Liver (tissue), 9 donors: Measurements from ENCODE around the gene PITRM1. TPM values are rescaled to one million over a fixed set of nuclear protein-coding genes. Genes with fewer than 3 reads are reported as not detected.
"Not testable (repeated sequence)": the region's sequence is repeated elsewhere in the genome, so short reads cannot be mapped to it uniquely, and the experiment has no call there.

Source experiments
- DNase-seq: peaks from one replicate; pipeline ENCODE4 v3.0.0-alpha.2; 2017; ENCODE audit warnings: low spot score
- H3K27ac ChIP-seq, 2 donors: one replicate each; pipeline ENCODE4 v1.7.0; 2013; ENCODE audit warnings: inconsistent platforms in 2 of 2, low read length in 2 of 2, control low read depth in 1 of 2, low read depth in 1 of 2, mild to moderate bottlenecking in 1 of 2
- H3K27me3 ChIP-seq, 4 donors: one replicate each; pipeline versions ENCODE4 v1.6.1 to v1.7.0; 2013; ENCODE audit warnings: low read length in 3 of 4, inconsistent platforms in 1 of 4, mild to moderate bottlenecking in 1 of 4, moderate library complexity in 1 of 4; ENCODE audit not compliant: control insufficient read depth in 4 of 4, insufficient read depth in 4 of 4
- H3K36me3 ChIP-seq, 4 donors: one replicate each; pipeline versions ENCODE4 v1.6.1 to v1.7.0; 2013; ENCODE audit warnings: low read length in 3 of 4, mild to moderate bottlenecking in 3 of 4, low read depth in 1 of 4, moderate library complexity in 1 of 4; ENCODE audit not compliant: control insufficient read depth in 4 of 4, insufficient read depth in 3 of 4
- H3K4me1 ChIP-seq, 4 donors: one replicate each; pipeline versions ENCODE4 v1.6.1 to v1.7.0; 2013; ENCODE audit warnings: low read length in 3 of 4, mild to moderate bottlenecking in 3 of 4, moderate library complexity in 1 of 4; ENCODE audit not compliant: control insufficient read depth in 4 of 4, insufficient read depth in 4 of 4
- H3K4me3 ChIP-seq, 3 donors: one replicate each; pipeline versions ENCODE4 v1.6.1 to v1.7.0; 2013; ENCODE audit warnings: low read length in 3 of 3, control low read depth in 1 of 3, low read depth in 1 of 3, mild to moderate bottlenecking in 1 of 3
- H3K9ac ChIP-seq, 2 donors: one replicate each; pipeline ENCODE4 v1.7.0; 2013; ENCODE audit warnings: low read length in 2 of 2, mild to moderate bottlenecking in 2 of 2, moderate library complexity in 2 of 2, control low read depth in 1 of 2, low read depth in 1 of 2
- H3K9me3 ChIP-seq, 4 donors: one replicate each; pipeline versions ENCODE4 v1.6.1 to v1.7.0; 2013; ENCODE audit warnings: low read length in 3 of 4; ENCODE audit not compliant: control insufficient read depth in 4 of 4
- FOXA1 ChIP-seq: IDR thresholded peaks from 2 replicates; pipeline ENCODE4 v1.6.1; 2016; ENCODE audit warnings: antibody characterized with exemption
- FOXA2 ChIP-seq: IDR thresholded peaks from 2 replicates; pipeline ENCODE4 v1.6.1; 2016; ENCODE audit warnings: antibody characterized with exemption
- GABPA ChIP-seq, 2 donors: IDR thresholded peaks in 1 of 2; conservative IDR thresholded peaks in 1 of 2; 2 replicates each; pipeline ENCODE4 v1.6.1; 2016; ENCODE audit warnings: antibody characterized with exemption in 2 of 2, mild to moderate bottlenecking in 1 of 2, moderate library complexity in 1 of 2
- HNF4A ChIP-seq, 2 donors: conservative IDR thresholded peaks; 2 replicates each; pipeline ENCODE4 v1.6.1; 2016; ENCODE audit warnings: antibody characterized with exemption in 2 of 2, mild to moderate bottlenecking in 2 of 2
- HNF4G ChIP-seq: IDR thresholded peaks from 2 replicates; pipeline ENCODE4 v1.6.1; 2016; ENCODE audit warnings: antibody characterized with exemption
- JUND ChIP-seq, 2 donors: IDR thresholded peaks; 2 replicates each; pipeline ENCODE4 v1.6.1; 2016; ENCODE audit warnings: antibody characterized with exemption in 2 of 2
- RAD21 ChIP-seq, 2 donors: IDR thresholded peaks; 2 replicates each; pipeline ENCODE4 v1.6.1; 2016; ENCODE audit warnings: antibody characterized with exemption in 2 of 2, mild to moderate bottlenecking in 2 of 2
- RXRA ChIP-seq, 2 donors: IDR thresholded peaks; 2 replicates each; pipeline ENCODE4 v1.6.1; 2017 to 2018; ENCODE audit warnings: antibody characterized with exemption in 2 of 2, mild to moderate bottlenecking in 1 of 2
- SP1 ChIP-seq: IDR thresholded peaks from 2 replicates; pipeline ENCODE4 v1.6.1; 2018; ENCODE audit warnings: antibody characterized with exemption, mild to moderate bottlenecking
- TAF1 ChIP-seq: conservative IDR thresholded peaks from 2 replicates; pipeline ENCODE4 v1.6.1; 2016; ENCODE audit warnings: antibody characterized with exemption, mild to moderate bottlenecking
- YY1 ChIP-seq: IDR thresholded peaks from 2 replicates; pipeline ENCODE4 v1.6.1; 2016; ENCODE audit warnings: antibody characterized with exemption, mild to moderate bottlenecking
- WGBS: extraction: QIAGEN DNeasy Blood & Tissue Kit; methylation state at CpG from one replicate; pipeline ENCODE4 v1.1.7; 2013; 5-methylcytosine and 5-hydroxymethylcytosine counted together
- polyA plus RNA-seq, 2 donors: library from polyadenylated mRNA; stranded (reverse) in 1 of 2; unstranded in 1 of 2; fragments of 200-250 nt in 1 of 2; fragments of >200 nt in 1 of 2; fragmentation: Nextera tagmentation in 1 of 2; extraction: Ambion mirVana in 1 of 2; gene quantifications; one replicate each; pipeline versions ENCODE4 v1.2.1 to v1.2.3, GENCODE V29; 2013 to 2015
- total RNA-seq, 2 donors: library from RNA; depleted of rRNA; stranded (reverse); fragments of >200 nt; gene quantifications; one replicate each; pipeline ENCODE4 v1.2.3, GENCODE V29; 2014
- TF ChIP-seq, protein P1 (sequence below): IDR thresholded peaks from 2 replicates; pipeline ENCODE4 v1.6.1; 2016; ENCODE audit warnings: antibody characterized with exemption
- TF ChIP-seq, protein P2 (sequence below): IDR thresholded peaks from 2 replicates; pipeline ENCODE4 v1.6.1; 2016; ENCODE audit warnings: antibody characterized with exemption
- TF ChIP-seq, protein P3 (sequence below): IDR thresholded peaks from 2 replicates; pipeline ENCODE4 v1.6.1; 2016; ENCODE audit warnings: antibody characterized with exemption
- TF ChIP-seq, protein P4 (sequence below): fragments of 150-350 bp; IDR thresholded peaks from 2 replicates; pipeline ENCODE4 v1.5.1; 2017; ENCODE audit warnings: improper control_type of control experiment, low read depth, low read length; ENCODE audit not compliant: missing input control
- donor health status: healthy.
- donor health status: healthy.
- donor health status: healthy.
- donor health status: healthy.
- donor health status: healthy.

The PITRM1 gene
- total and polyA plus RNA-seq, 4 donors: 21.1 to 43.1 (median 27.7) TPM

DNA sequence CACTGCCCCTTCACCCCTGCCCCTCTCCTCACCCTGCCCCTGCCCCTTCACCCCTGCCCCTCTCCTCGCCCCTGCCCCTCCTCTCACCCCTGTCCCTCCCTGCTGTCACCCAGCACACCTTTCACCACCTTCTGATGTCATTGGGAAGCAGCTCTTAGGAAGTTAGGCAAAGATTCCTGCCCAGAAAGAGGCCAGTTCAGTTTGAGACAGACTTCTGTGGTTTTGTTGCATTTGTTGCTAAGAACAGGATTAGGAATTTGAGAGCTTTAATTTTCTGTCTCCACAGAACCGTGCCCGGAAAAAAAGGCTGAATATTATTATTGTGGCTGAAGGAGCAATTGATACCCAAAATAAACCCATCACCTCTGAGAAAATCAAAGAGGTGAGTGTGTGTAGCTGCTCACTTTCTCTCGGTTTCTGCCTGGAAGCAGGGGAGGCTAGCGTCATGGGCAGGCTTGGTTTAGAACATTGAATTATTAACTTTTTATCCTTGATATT is 65.6 kb downstream of the PITRM1 start:
- 79% methylated on average over 5 of the region's 5 CpGs for WGBS
- Histone ChIP-seq H3K4me3 (no peak overlapping the region), H3K36me3 (peaks cover 0 to 2% (median 0%) of the 10 kb centered on the region in 4 donors), H3K4me1 (peaks cover 0 to 19% (median 18%) of the 10 kb centered on the region in 4 donors), H3K27me3 (no peaks in the 10 kb centered on the region), H3K9ac (no peak overlapping the region), H3K9me3 (no peaks in the 10 kb centered on the region), H3K27ac (peak overlapping the region in 1 of 2 donors; percentile 10)
- no peak for DNase-seq
- TF ChIP-seq SP1 (no peak), HNF4G (no peak), FOXA1 (no peak), RAD21 (IDR thresholded peaks at IDR 0.05) (no peak), RXRA (IDR thresholded peaks at IDR 0.05) (no peak), HNF4A (conservative IDR thresholded peaks at IDR 0.05) (no peak), TAF1 (no peak)
- TF ChIP-seq, protein P1, sequence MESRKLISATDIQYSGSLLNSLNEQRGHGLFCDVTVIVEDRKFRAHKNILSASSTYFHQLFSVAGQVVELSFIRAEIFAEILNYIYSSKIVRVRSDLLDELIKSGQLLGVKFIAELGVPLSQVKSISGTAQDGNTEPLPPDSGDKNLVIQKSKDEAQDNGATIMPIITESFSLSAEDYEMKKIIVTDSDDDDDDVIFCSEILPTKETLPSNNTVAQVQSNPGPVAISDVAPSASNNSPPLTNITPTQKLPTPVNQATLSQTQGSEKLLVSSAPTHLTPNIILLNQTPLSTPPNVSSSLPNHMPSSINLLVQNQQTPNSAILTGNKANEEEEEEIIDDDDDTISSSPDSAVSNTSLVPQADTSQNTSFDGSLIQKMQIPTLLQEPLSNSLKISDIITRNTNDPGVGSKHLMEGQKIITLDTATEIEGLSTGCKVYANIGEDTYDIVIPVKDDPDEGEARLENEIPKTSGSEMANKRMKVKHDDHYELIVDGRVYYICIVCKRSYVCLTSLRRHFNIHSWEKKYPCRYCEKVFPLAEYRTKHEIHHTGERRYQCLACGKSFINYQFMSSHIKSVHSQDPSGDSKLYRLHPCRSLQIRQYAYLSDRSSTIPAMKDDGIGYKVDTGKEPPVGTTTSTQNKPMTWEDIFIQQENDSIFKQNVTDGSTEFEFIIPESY: no peak
- TF ChIP-seq, protein P2, sequence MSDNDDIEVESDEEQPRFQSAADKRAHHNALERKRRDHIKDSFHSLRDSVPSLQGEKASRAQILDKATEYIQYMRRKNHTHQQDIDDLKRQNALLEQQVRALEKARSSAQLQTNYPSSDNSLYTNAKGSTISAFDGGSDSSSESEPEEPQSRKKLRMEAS: no peak

DNA sequence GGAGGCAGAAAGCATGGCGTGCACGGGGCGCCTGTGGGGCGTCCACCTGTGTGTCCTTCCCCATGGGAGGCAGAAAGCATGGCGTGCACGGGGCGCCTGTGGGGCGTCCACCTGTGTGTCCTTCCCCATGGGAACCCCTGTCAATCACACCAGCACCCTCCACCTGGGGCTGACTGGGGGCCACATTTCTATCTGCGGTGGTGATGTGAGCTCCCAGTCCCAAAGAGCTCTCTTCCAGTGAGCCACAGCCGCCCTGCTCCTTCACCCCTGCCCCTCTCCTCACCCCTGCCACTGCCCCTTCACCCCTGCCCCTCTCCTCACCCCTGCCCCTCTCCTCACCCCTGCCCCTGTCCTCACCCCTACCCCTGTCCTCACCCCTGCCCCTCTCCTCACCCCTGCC is 66.3 kb downstream of the PITRM1 start:
- H3K4me3 ChIP-seq, DNase-seq, H3K9me3 ChIP-seq, H3K27me3 ChIP-seq, H3K27ac ChIP-seq, H3K9ac ChIP-seq, H3K36me3 ChIP-seq: not testable (repeated sequence)
- 93% methylated on average over 6 of the region's 10 CpGs for WGBS
- peaks cover 0 to 15% (median 14%) of the 10 kb centered on the region in 4 donors for H3K4me1 ChIP-seq

DNA sequence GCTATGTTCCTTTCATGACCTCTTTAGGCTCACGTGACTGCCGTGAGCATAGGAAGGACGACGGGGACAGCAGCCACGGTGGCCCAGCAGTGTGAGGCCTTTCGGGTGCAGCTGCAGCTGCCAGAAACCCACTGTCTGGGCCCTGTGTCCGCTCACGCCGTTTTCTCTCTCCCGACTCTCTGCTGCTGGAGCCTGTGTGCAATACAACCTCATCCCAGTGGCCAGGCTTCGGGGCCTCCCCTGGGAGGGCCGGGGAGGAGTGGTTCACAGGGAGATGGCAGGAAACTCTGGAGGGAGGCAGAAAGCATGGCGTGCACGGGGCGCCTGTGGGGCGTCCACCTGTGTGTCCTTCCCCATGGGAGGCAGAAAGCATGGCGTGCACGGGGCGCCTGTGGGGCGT is 66.7 kb downstream of the PITRM1 start:
- peaks cover 0 to 15% (median 11%) of the 10 kb centered on the region in 4 donors for H3K4me1 ChIP-seq
- H3K27me3 ChIP-seq: no peaks in the 10 kb centered on the region
- no peak overlapping the region for H3K4me3 ChIP-seq
- H3K36me3 ChIP-seq: peaks cover 0 to 2% (median 0%) of the 10 kb centered on the region in 4 donors
- no peak overlapping the region for H3K27ac ChIP-seq
- 91% methylated on average over 16 of the region's 20 CpGs for WGBS
- H3K9ac ChIP-seq: no peak overlapping the region
- no peaks in the 10 kb centered on the region for H3K9me3 ChIP-seq
- no peak for DNase-seq
- TF ChIP-seq, protein P3, sequence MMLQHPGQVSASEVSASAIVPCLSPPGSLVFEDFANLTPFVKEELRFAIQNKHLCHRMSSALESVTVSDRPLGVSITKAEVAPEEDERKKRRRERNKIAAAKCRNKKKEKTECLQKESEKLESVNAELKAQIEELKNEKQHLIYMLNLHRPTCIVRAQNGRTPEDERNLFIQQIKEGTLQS: no peak
- TF ChIP-seq FOXA1 (no peak), JUND (IDR thresholded peaks at IDR 0.05) (no peak), HNF4A (conservative IDR thresholded peaks at IDR 0.05) (no peak), TAF1 (no peak), FOXA2 (no peak), SP1 (no peak), HNF4G (no peak), RXRA (IDR thresholded peaks at IDR 0.05) (no peak), YY1 (no peak), GABPA (IDR thresholded peaks at IDR 0.05 in 1 of 2, conservative IDR thresholded peaks at IDR 0.05 in 1 of 2) (no peak)
- TF ChIP-seq, protein P2: no peak
- TF ChIP-seq, protein P4, sequence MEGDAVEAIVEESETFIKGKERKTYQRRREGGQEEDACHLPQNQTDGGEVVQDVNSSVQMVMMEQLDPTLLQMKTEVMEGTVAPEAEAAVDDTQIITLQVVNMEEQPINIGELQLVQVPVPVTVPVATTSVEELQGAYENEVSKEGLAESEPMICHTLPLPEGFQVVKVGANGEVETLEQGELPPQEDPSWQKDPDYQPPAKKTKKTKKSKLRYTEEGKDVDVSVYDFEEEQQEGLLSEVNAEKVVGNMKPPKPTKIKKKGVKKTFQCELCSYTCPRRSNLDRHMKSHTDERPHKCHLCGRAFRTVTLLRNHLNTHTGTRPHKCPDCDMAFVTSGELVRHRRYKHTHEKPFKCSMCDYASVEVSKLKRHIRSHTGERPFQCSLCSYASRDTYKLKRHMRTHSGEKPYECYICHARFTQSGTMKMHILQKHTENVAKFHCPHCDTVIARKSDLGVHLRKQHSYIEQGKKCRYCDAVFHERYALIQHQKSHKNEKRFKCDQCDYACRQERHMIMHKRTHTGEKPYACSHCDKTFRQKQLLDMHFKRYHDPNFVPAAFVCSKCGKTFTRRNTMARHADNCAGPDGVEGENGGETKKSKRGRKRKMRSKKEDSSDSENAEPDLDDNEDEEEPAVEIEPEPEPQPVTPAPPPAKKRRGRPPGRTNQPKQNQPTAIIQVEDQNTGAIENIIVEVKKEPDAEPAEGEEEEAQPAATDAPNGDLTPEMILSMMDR: no peak
